Cerebellar cortex (tissue), 1 donor: ENCODE measurements around the gene MIPOL1.

ENCODE experiments used
- DNase-seq: peaks from one replicate; pipeline ENCODE4 v3.0.0-alpha.2; 2015; ENCODE audit warnings: low spot score

The MIPOL1 gene

GRCh38 chr14:37597914-37598746 is 400.4 kb downstream of the MIPOL1 start:
- DNase-seq: no peak

GRCh38 chr14:37598747-37599506 is 401.2 kb downstream of the MIPOL1 start:
- DNase-seq: no peak

- DNase-seq: no peak
Observed at GRCh38 chr14:37599507-37600368, 402.0 kb downstream of the MIPOL1 start.

- DNase-seq: no peak
Observed at GRCh38 chr14:37600880-37601741, 403.4 kb downstream of the MIPOL1 start.

- DNase-seq: no peak
Observed at GRCh38 chr14:37601865-37602264, 404.1 kb downstream of the MIPOL1 start.
